OCI-LY7 (cell line): ENCODE measurements around the gene CES4A. TPM values are rescaled to one million over a fixed set of nuclear protein-coding genes. Genes with fewer than 3 reads are reported as not detected.

ENCODE experiments used
- BruUV-seq: library from RNA; stranded (reverse); fragments of 400-500 nt; replicated peaks from 2 replicates; lab custom pipeline; 2021; lab: Mats Ljungman, UMichigan
- CTCF ChIA-PET: fragments of 300-600 bp; sonication (Branson Sonifier 250); formaldehyde crosslinking; loops from one replicate; lab custom pipeline; 2022; ENCODE audit warnings: antibody characterized with exemption; ENCODE audit not compliant: unreplicated experiment; lab: Charles Lee
- POLR2A ChIA-PET: fragments of 300-600 bp; sonication (Branson Sonifier 250); formaldehyde crosslinking; loops from one replicate; lab custom pipeline; 2022; ENCODE audit warnings: antibody characterized with exemption; lab: Charles Lee
- DNase-seq: peaks from one replicate; pipeline ENCODE4 v3.0.0-alpha.2; 2015; ENCODE audit warnings: low spot score
- H2AFZ ChIP-seq: fragments of 200-600 bp; sonication (generic), shearing (Covaris generic); 2 replicates; pipeline ENCODE4 v1.6.1; 2014; ENCODE audit warnings: mild to moderate bottlenecking, antibody characterized with exemption, low read length, moderate library complexity
- H3K27ac ChIP-seq: fragments of 200-600 bp; sonication (generic); 2 replicates; pipeline ENCODE4 v1.5.1; 2014; ENCODE audit warnings: mixed run types, low read depth, mild to moderate bottlenecking, moderate library complexity, low read length, inconsistent platforms; ENCODE audit not compliant: poor library complexity, severe bottlenecking
- H3K36me3 ChIP-seq: fragments of 200-600 bp; sonication (generic); 2 replicates; pipeline ENCODE4 v1.6.1; 2014; ENCODE audit warnings: mild to moderate bottlenecking, antibody characterized with exemption, low read length, moderate library complexity, mixed read lengths; ENCODE audit not compliant: insufficient read depth
- H3K4me1 ChIP-seq: fragments of 200-600 bp; sonication (generic); 2 replicates; pipeline ENCODE4 v1.5.1; 2014; ENCODE audit warnings: mild to moderate bottlenecking, low read length; ENCODE audit not compliant: insufficient read depth, poor library complexity, severe bottlenecking
- H3K4me2 ChIP-seq: fragments of 200-600 bp; sonication (generic); 2 replicates; pipeline ENCODE4 v1.6.1; 2014; ENCODE audit warnings: mild to moderate bottlenecking, low read length
- H3K4me3 ChIP-seq: fragments of 200-600 bp; sonication (generic); 2 replicates; pipeline ENCODE4 v1.5.1; 2014; ENCODE audit warnings: mild to moderate bottlenecking, low read depth, low read length; ENCODE audit not compliant: poor library complexity, severe bottlenecking
- H3K79me2 ChIP-seq: fragments of 200-600 bp; sonication (generic); 2 replicates; pipeline ENCODE4 v1.6.1; 2016; ENCODE audit warnings: low read depth, mild to moderate bottlenecking, low read length, moderate library complexity, mixed read lengths; ENCODE audit not compliant: insufficient read depth
- H3K9me2 ChIP-seq: fragments of 200-600 bp; sonication (generic); 2 replicates; pipeline ENCODE4 v1.6.1; 2016; ENCODE audit warnings: mild to moderate bottlenecking, low read length, mixed read lengths; ENCODE audit not compliant: insufficient read depth
- H3K9me3 ChIP-seq: fragments of 200-600 bp; sonication (generic); 2 replicates; pipeline ENCODE4 v1.6.1; 2014; ENCODE audit warnings: mild to moderate bottlenecking, mixed run types, low read length, mixed read lengths
- H4K20me1 ChIP-seq: fragments of 200-600 bp; sonication (generic); 2 replicates; pipeline ENCODE4 v1.6.1; 2014; ENCODE audit warnings: mild to moderate bottlenecking, antibody characterized with exemption, low read length, moderate library complexity, mixed read lengths; ENCODE audit not compliant: insufficient read depth
- CTCF ChIP-seq: fragments of 200-600 bp; sonication (generic); conservative IDR thresholded peaks from 2 replicates; pipeline ENCODE4 v1.5.1; 2014; ENCODE audit warnings: mild to moderate bottlenecking, antibody characterized with exemption, low read length, moderate library complexity, mixed read lengths
- EZH2phosphoT487 ChIP-seq: fragments of 200-600 bp; sonication (generic); IDR thresholded peaks from 2 replicates; pipeline ENCODE4 v1.6.1; 2018; ENCODE audit warnings: low read depth, borderline replicate concordance, mild to moderate bottlenecking, mixed run types, antibody characterized with exemption, low read length, moderate library complexity, mixed read lengths
- intact Hi-C: fragments of 100-400 bp; cut with micrococcal nuclease; formaldehyde crosslinking; loops from one replicate; pipeline ENCODE4 v1.10.0; 2022; ENCODE audit not compliant: unreplicated experiment
- total RNA-seq, 2 experiments: library from RNA; depleted of rRNA in 1 of 2; stranded (reverse); fragments of >200 nt in 1 of 2; shearing (Covaris generic) in 1 of 2; gene quantifications; 2 replicates each; pipeline ENCODE4 v1.2.3, GENCODE V29; 2014 to 2022

The CES4A gene
- total RNA-seq, 2 experiments from 2014 or later = 0.38 to 0.47 TPM

GRCh38 chr16:66948134-66948836 is 40.1 kb upstream of the CES4A start:
- Histone ChIP-seq H3K36me3 (no peaks in the 10 kb centered on the region), H3K27ac (no peak overlapping the region), H4K20me1 (no peaks in the 10 kb centered on the region), H3K4me2 (peak overlapping the region; percentile 66), H3K9me2 (no peaks in the 10 kb centered on the region), H3K4me3 (peak overlapping the region; percentile 48), H2AFZ (peak overlapping the region; percentile 54; the same call in 1 of the 2 replicates), H3K79me2 (no peaks in the 10 kb centered on the region), H3K4me1 (peaks cover 5% of the 10 kb centered on the region), H3K9me3 (no peaks in the 10 kb centered on the region)
- POLR2A ChIA-PET = no interaction called here
- DNase-seq = no peak
- intact Hi-C loops = no loop called here
- CTCF ChIA-PET = no interaction called here
- no TSS peak for BruUV-seq
- TF ChIP-seq CTCF (no peak), EZH2phosphoT487 (no peak)

- no peaks in the 10 kb centered on the region for H3K9me2 ChIP-seq
- no peak overlapping the region for H3K27ac ChIP-seq
- H2AFZ ChIP-seq = no peak overlapping the region
- no peaks in the 10 kb centered on the region for H3K36me3 ChIP-seq
- ChIA-PET CTCF (no interaction called here), POLR2A (no interaction called here)
- H3K4me1 ChIP-seq = peaks cover 5% of the 10 kb centered on the region
- H4K20me1 ChIP-seq = no peaks in the 10 kb centered on the region
- DNase-seq = no peak
- H3K4me3 ChIP-seq = no peak overlapping the region
- no peaks in the 10 kb centered on the region for H3K79me2 ChIP-seq
- H3K9me3 ChIP-seq = no peaks in the 10 kb centered on the region
- no peak overlapping the region for H3K4me2 ChIP-seq
- intact Hi-C loops = no loop called here
- no TSS peak for BruUV-seq
- TF ChIP-seq EZH2phosphoT487 (no peak), CTCF (no peak)
These were observed 39.6 kb upstream of the CES4A start for GRCh38 chr16:66948837-66949225.

- Histone ChIP-seq H3K4me3 (no peak overlapping the region), H2AFZ (no peak overlapping the region), H3K4me2 (no peak overlapping the region), H3K9me3 (no peaks in the 10 kb centered on the region), H3K79me2 (no peaks in the 10 kb centered on the region), H4K20me1 (no peaks in the 10 kb centered on the region), H3K27ac (no peak overlapping the region), H3K4me1 (peaks cover 5% of the 10 kb centered on the region), H3K36me3 (no peaks in the 10 kb centered on the region), H3K9me2 (no peaks in the 10 kb centered on the region)
- no TSS peak for BruUV-seq
- TF ChIP-seq CTCF (no peak), EZH2phosphoT487 (no peak)
- CTCF ChIA-PET = no interaction called here
- intact Hi-C loops = no loop called here
- POLR2A ChIA-PET = interaction anchor here (0.7 kb wide), 1 partner anchor 64 kb away, joined by 4 read pairs; no protein-coding TSS in a partner anchor
- no peak for DNase-seq
These were observed 38.9 kb upstream of the CES4A start for GRCh38 chr16:66949472-66949871.
